ENCODE results near the gene NONO. TPM values are rescaled to one million over a fixed set of nuclear protein-coding genes. Genes with fewer than 3 reads are reported as not detected.

Gene NONO
- total RNA-seq, 2 experiments from 2014 or later, result 440 to 472 TPM

DNA sequence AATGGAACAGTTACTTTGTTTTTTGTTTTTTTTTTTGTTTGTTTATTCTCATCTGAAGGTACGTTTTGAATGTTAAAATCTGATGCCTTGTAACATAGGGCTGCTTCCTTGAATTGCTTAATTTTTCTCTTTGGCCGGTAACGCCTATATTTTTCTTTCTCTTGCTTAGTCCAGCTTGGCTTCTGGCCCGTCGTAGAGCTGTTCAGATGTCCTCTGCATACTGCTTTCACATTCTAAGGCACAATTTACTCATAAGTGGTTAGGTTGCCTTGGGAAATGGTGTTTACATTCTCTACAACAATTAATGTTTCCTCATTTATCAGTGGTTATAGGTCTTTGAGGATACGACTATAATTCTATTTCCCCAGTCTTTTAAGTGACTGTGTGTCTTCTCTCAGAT, 7.9 kb downstream of the NONO start:
- H3K4me1 ChIP-seq (ENCODE audit: insufficient read depth, low read length), result peaks cover 18% of the 10 kb centered on the region
- no peak overlapping the region for H3K4me3 Mint-ChIP-seq
- H3K9me3 Mint-ChIP-seq, result no peaks in the 10 kb centered on the region
- H3K36me3 ChIP-seq (ENCODE audit: insufficient read depth, low read length), result peaks cover 54% of the 10 kb centered on the region
- H3K36me3 Mint-ChIP-seq (ENCODE audit: low read depth), result peaks cover 60% of the 10 kb centered on the region
- H3K27me3 ChIP-seq (ENCODE audit: control insufficient read depth in 1 of 2, insufficient read depth in 2 of 2, low read length in 2 of 2), result no peaks in the 10 kb centered on the region
- no peaks in the 10 kb centered on the region for H3K27me3 Mint-ChIP-seq
- H3K4me1 Mint-ChIP-seq (ENCODE audit: low read depth), result peaks cover 11% of the 10 kb centered on the region
- ChIA-PET POLR2A (interaction anchor here (0.7 to 2.2 kb wide), 2 partner anchors 8 to 37 kb away, joined by 7 to 16 read pairs; partner anchors contain the start of genes NONO and ZMYM3), CTCF (no interaction called here)
- no peak overlapping the region for H3K4me3 ChIP-seq (ENCODE audit: low read length)
- no peak for ATAC-seq (ENCODE audit: poor library complexity)
- H3K27ac Mint-ChIP-seq, result no peak overlapping the region
- DNase-seq, result no peak
- no peak overlapping the region for H3K27ac ChIP-seq (ENCODE audit: low read depth in 1 of 2, low read length in 2 of 2)
- intact Hi-C loops (cut with DNase I, micrococcal nuclease), result no loop called here
- no peaks in the 10 kb centered on the region for H3K9me3 ChIP-seq (ENCODE audit: control insufficient read depth in 1 of 2, insufficient read depth in 1 of 2, low read length in 2 of 2)
- TF ChIP-seq, protein P1, sequence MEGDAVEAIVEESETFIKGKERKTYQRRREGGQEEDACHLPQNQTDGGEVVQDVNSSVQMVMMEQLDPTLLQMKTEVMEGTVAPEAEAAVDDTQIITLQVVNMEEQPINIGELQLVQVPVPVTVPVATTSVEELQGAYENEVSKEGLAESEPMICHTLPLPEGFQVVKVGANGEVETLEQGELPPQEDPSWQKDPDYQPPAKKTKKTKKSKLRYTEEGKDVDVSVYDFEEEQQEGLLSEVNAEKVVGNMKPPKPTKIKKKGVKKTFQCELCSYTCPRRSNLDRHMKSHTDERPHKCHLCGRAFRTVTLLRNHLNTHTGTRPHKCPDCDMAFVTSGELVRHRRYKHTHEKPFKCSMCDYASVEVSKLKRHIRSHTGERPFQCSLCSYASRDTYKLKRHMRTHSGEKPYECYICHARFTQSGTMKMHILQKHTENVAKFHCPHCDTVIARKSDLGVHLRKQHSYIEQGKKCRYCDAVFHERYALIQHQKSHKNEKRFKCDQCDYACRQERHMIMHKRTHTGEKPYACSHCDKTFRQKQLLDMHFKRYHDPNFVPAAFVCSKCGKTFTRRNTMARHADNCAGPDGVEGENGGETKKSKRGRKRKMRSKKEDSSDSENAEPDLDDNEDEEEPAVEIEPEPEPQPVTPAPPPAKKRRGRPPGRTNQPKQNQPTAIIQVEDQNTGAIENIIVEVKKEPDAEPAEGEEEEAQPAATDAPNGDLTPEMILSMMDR (IDR thresholded peaks at IDR 0.05), result no peak

DNA sequence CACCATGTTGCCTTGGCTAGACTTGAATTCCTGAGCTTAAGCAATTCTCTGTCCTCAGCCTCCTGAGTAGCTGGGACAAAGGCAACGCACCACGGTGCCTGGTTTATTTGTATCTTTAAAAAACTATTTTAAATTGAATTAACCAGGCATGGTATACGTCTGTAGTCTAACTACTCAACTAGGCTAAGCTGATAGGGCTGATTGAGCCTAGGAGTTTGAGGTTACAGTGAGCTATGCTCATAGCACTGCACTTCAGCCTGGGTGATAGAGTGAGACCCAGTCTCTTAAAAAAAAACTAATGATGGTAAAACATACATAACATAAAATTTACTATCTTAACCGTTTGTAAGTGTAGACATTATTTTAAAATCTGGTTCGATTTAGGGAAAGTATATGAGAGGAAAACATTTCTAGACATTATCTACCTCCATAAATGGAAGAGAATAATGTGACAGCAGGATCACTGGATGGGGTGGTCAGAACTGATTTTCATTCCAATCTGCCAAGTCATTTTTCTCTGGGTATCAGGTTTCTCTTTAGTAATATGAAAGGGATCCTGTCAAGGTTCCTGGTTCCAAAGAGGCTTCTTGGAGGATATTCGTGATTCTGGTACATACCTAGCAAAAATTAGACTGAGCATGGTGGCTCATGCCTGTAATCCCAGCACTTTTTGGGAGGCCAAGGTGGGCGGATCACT, 9.4 kb downstream of the NONO start:
- peaks cover 8% of the 10 kb centered on the region for H3K4me1 ChIP-seq (ENCODE audit: insufficient read depth, low read length)
- peaks cover 68% of the 10 kb centered on the region for H3K36me3 ChIP-seq (ENCODE audit: insufficient read depth, low read length)
- no peak overlapping the region for H3K4me3 ChIP-seq (ENCODE audit: low read length)
- intact Hi-C loops (cut with DNase I, micrococcal nuclease), result no loop called here
- no peaks in the 10 kb centered on the region for H3K27me3 Mint-ChIP-seq
- no peaks in the 10 kb centered on the region for H3K9me3 Mint-ChIP-seq
- CTCF ChIA-PET, result no interaction called here
- POLR2A ChIA-PET, result interaction anchor here (0.7 to 2.2 kb wide), 2 partner anchors 9 to 73 kb away, joined by 4 to 16 read pairs; partner anchors contain the start of genes NONO and TAF1
- no peaks in the 10 kb centered on the region for H3K27me3 ChIP-seq (ENCODE audit: control insufficient read depth in 1 of 2, insufficient read depth in 2 of 2, low read length in 2 of 2)
- H3K4me1 Mint-ChIP-seq (ENCODE audit: low read depth), result peaks cover 8% of the 10 kb centered on the region
- H3K36me3 Mint-ChIP-seq (ENCODE audit: low read depth), result peaks cover 68% of the 10 kb centered on the region
- no peak overlapping the region for H3K27ac ChIP-seq (ENCODE audit: low read depth in 1 of 2, low read length in 2 of 2)
- no peak overlapping the region for H3K27ac Mint-ChIP-seq
- no peak overlapping the region for H3K4me3 Mint-ChIP-seq
- DNase-seq, result no peak
- H3K9me3 ChIP-seq (ENCODE audit: control insufficient read depth in 1 of 2, insufficient read depth in 1 of 2, low read length in 2 of 2), result no peaks in the 10 kb centered on the region
- no peak for ATAC-seq (ENCODE audit: poor library complexity)
- TF ChIP-seq, protein P1 (IDR thresholded peaks at IDR 0.05), result no peak

DNA sequence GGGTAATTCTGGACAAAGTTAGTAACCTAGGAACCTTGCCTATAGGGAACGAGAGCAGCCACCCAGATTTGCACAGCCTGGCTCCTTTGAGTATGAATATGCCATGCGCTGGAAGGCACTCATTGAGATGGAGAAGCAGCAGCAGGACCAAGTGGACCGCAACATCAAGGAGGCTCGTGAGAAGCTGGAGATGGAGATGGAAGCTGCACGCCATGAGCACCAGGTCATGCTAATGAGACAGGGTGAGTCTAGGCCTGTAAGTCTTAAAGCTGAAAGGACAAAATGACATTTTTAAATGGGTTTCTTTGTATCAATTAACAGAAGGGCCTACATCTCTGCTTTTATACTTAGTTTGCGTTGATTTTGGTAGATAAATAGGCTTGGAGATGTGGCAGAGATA, 13.4 kb downstream of the NONO start:
- H3K4me1 Mint-ChIP-seq (ENCODE audit: low read depth), result no peaks in the 10 kb centered on the region
- CTCF ChIA-PET, result no interaction called here
- Histone ChIP-seq H3K4me1 (ENCODE audit: insufficient read depth, low read length) (no peaks in the 10 kb centered on the region), H3K9me3 (ENCODE audit: control insufficient read depth in 1 of 2, insufficient read depth in 1 of 2, low read length in 2 of 2) (no peaks in the 10 kb centered on the region), H3K4me3 (ENCODE audit: low read length) (no peak overlapping the region), H3K27me3 (ENCODE audit: control insufficient read depth in 1 of 2, insufficient read depth in 2 of 2, low read length in 2 of 2) (no peaks in the 10 kb centered on the region), H3K36me3 (ENCODE audit: insufficient read depth, low read length) (peaks cover 70% of the 10 kb centered on the region), H3K27ac (ENCODE audit: low read depth in 1 of 2, low read length in 2 of 2) (no peak overlapping the region)
- DNase-seq, result no peak
- no peak for ATAC-seq (ENCODE audit: poor library complexity)
- peaks cover 85% of the 10 kb centered on the region for H3K36me3 Mint-ChIP-seq (ENCODE audit: low read depth)
- intact Hi-C loops (cut with DNase I, micrococcal nuclease), result no loop called here
- no peaks in the 10 kb centered on the region for H3K27me3 Mint-ChIP-seq
- no peak overlapping the region for H3K4me3 Mint-ChIP-seq
- no peaks in the 10 kb centered on the region for H3K9me3 Mint-ChIP-seq
- POLR2A ChIA-PET, result interaction anchor here (0.8 kb wide), 1 partner anchor 43 kb away, joined by 3 read pairs; the partner anchor contains the start of gene ZMYM3
- no peak overlapping the region for H3K27ac Mint-ChIP-seq
- TF ChIP-seq, protein P1 (IDR thresholded peaks at IDR 0.05), result no peak
